ENCODE results near the gene CCNT1. TPM values are rescaled to one million over a fixed set of nuclear protein-coding genes. Genes with fewer than 3 reads are reported as not detected.
A peak's percentile ranks its signal among the peaks of the same experiment; 100 is the strongest.
"Not testable (repeated sequence)": the region's sequence is repeated elsewhere in the genome, so short reads cannot be mapped to it uniquely, and the experiment has no call there.

The CCNT1 gene
- 34.6 TPM for total RNA-seq

GRCh38 chr12:48716493-48717251 is at the start of gene CCNT1:
CCNT1 (minus strand) TSS chr12:48716707; CDS start chr12:48716675, 32 bp downstream.
- FAIRE-seq: no peak
- DNase-seq (ENCODE audit: low spot score in 2 of 2): peak; percentile 85 to 94

- FAIRE-seq (no peak), DNase-seq (ENCODE audit: low spot score in 2 of 2) (no peak)
Measured at GRCh38 chr12:48765753-48766162, 49.3 kb upstream of the CCNT1 start.

GRCh38 chr12:48764521-48764920 is 48.0 kb upstream of the CCNT1 start:
- FAIRE-seq (no peak), DNase-seq (ENCODE audit: low spot score in 2 of 2) (no peak)

- DNase-seq (ENCODE audit: low spot score in 2 of 2) (no peak), FAIRE-seq (no peak)
Measured at GRCh38 chr12:48758737-48759136, 42.2 kb upstream of the CCNT1 start.

GRCh38 chr12:48758186-48758585 is 41.7 kb upstream of the CCNT1 start:
- no peak for FAIRE-seq
- DNase-seq (ENCODE audit: low spot score in 2 of 2): no peak

- FAIRE-seq: no peak
- DNase-seq (ENCODE audit: low spot score in 2 of 2): no peak
Measured at GRCh38 chr12:48750769-48751356, 34.4 kb upstream of the CCNT1 start.

- DNase-seq (ENCODE audit: low spot score in 2 of 2): no peak
- FAIRE-seq: no peak
Measured at GRCh38 chr12:48750215-48750614, 33.7 kb upstream of the CCNT1 start.

GRCh38 chr12:48744251-48745008 is 27.9 kb upstream of the CCNT1 start:
- FAIRE-seq: no peak
- no peak for DNase-seq (ENCODE audit: low spot score in 2 of 2)

- FAIRE-seq (no peak), DNase-seq (ENCODE audit: low spot score in 2 of 2) (no peak)
Measured at GRCh38 chr12:48739618-48740269, 23.2 kb upstream of the CCNT1 start.

GRCh38 chr12:48736456-48736855 is 19.9 kb upstream of the CCNT1 start:
- FAIRE-seq: no peak
- DNase-seq (ENCODE audit: low spot score in 2 of 2): no peak

GRCh38 chr12:48728807-48729206 is 12.3 kb upstream of the CCNT1 start:
- DNase-seq (ENCODE audit: low spot score in 2 of 2) (no peak), FAIRE-seq (no peak)

GRCh38 chr12:48720737-48721136 is 4.2 kb upstream of the CCNT1 start:
- not testable (repeated sequence) for FAIRE-seq

GRCh38 chr12:48720171-48720570 is 3.7 kb upstream of the CCNT1 start:
- FAIRE-seq; DNase-seq (ENCODE audit: low spot score in 2 of 2): not testable (repeated sequence)

More at GRCh38 chr12:48720737-48721136, 4.2 kb upstream of the CCNT1 start:
- DNase-seq (ENCODE audit: low spot score in 2 of 2): not testable (repeated sequence)

GRCh38 chr12:48719002-48719401 is 2.5 kb upstream of the CCNT1 start:
- DNase-seq (ENCODE audit: low spot score in 2 of 2); FAIRE-seq: not testable (repeated sequence)

GRCh38 chr12:48717252-48717695 is 767 bp upstream of the CCNT1 start:
- FAIRE-seq (no peak), DNase-seq (ENCODE audit: low spot score in 2 of 2) (no peak)

GRCh38 chr12:48716168-48716492 is 377 bp downstream of the CCNT1 start:
- FAIRE-seq (no peak), DNase-seq (ENCODE audit: low spot score in 2 of 2) (no peak)

- no peak for FAIRE-seq
- DNase-seq (ENCODE audit: low spot score in 2 of 2): no peak
Measured at GRCh38 chr12:48712209-48712608, 4.3 kb downstream of the CCNT1 start.

- DNase-seq (ENCODE audit: low spot score in 2 of 2); FAIRE-seq: not testable (repeated sequence)
Measured at GRCh38 chr12:48698822-48699221, 17.7 kb downstream of the CCNT1 start.

GRCh38 chr12:48696626-48697025 is 19.9 kb downstream of the CCNT1 start:
- FAIRE-seq: no peak

GRCh38 chr12:48695859-48696258 is 20.6 kb downstream of the CCNT1 start:
- FAIRE-seq: no peak
- no peak for DNase-seq (ENCODE audit: low spot score in 2 of 2)

More at GRCh38 chr12:48696626-48697025, 19.9 kb downstream of the CCNT1 start:
- no peak for DNase-seq (ENCODE audit: low spot score in 2 of 2)

- DNase-seq (ENCODE audit: low spot score in 2 of 2) (no peak), FAIRE-seq (no peak)
Measured at GRCh38 chr12:48694038-48694437, 22.5 kb downstream of the CCNT1 start.

Measured in frontal cortex (tissue), 4 donors.